ENCODE measurements around the gene CLK3. TPM values are rescaled to one million over a fixed set of nuclear protein-coding genes. Genes with fewer than 3 reads are reported as not detected.

Gene CLK3
- total and polyA plus RNA-seq, 2 donors (not counting 1 experiment from before 2014, with no cell fraction given) = 39.9 to 43.1 TPM

DNA sequence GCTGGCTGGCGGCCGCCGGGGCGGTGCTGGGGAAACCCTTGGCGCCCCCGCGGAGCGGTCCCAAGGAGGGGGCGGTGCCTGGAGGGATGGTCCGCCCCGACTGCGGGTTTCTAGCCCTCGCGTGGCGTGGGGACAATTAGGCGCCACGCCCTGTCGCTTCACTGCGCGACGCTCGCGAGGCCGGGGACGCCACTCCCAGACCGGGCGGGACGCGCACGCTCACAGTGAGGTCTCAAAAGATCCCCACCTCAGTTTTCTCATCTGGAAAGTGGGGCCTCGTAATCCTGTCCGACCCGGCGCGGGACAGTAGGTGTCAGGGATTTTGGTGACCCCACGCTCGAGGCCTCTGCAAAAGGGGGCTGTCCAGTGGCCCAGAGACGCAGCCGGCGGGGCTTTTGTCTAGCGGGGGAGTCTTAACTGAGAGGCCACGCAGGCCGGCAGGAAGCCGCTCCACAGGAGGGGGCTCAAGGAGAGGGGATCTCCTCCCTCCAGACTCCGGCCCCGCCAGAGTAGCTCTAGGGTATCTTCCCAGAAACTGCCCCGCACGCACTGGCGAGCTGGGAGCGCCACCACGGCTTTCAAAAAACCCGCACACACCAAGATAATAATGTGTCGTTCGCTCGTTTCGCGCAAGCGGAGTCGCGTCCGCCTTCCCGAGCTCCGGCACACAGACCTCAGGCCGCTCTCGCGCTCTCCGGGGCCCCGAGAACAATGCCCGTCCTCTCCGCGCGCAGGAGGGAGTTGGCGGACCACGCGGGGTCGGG lies 710 bp upstream of the CLK3 start:
- TF ChIP-seq EZH2 (IDR thresholded peaks at IDR 0.05; ENCODE audit: low read length, missing control alignments) = no peak
- TF ChIP-seq, protein P1, sequence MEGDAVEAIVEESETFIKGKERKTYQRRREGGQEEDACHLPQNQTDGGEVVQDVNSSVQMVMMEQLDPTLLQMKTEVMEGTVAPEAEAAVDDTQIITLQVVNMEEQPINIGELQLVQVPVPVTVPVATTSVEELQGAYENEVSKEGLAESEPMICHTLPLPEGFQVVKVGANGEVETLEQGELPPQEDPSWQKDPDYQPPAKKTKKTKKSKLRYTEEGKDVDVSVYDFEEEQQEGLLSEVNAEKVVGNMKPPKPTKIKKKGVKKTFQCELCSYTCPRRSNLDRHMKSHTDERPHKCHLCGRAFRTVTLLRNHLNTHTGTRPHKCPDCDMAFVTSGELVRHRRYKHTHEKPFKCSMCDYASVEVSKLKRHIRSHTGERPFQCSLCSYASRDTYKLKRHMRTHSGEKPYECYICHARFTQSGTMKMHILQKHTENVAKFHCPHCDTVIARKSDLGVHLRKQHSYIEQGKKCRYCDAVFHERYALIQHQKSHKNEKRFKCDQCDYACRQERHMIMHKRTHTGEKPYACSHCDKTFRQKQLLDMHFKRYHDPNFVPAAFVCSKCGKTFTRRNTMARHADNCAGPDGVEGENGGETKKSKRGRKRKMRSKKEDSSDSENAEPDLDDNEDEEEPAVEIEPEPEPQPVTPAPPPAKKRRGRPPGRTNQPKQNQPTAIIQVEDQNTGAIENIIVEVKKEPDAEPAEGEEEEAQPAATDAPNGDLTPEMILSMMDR (conservative IDR thresholded peaks at IDR 0.05 in 1 of 2, IDR thresholded peaks at IDR 0.05 in 1 of 2; ENCODE audit: low read depth in 1 of 2, low read length in 2 of 2) = no peak
- peak overlapping the region; percentile 86 for H3K4me2 ChIP-seq (ENCODE audit: extremely low read depth, insufficient read depth, low read length)
- H3K27me3 ChIP-seq (ENCODE audit: control insufficient read depth, insufficient read depth, low read length) = peaks cover 17% of the 10 kb centered on the region
- peaks cover 5% of the 10 kb centered on the region for H4K20me1 ChIP-seq (ENCODE audit: control insufficient read depth, extremely low read depth, insufficient read depth, low read length)
- H3K36me3 ChIP-seq (ENCODE audit: control insufficient read depth, insufficient read depth, low read length) = peaks cover 8% of the 10 kb centered on the region
- H3K9me3 ChIP-seq (ENCODE audit: control insufficient read depth, insufficient read depth, low read depth, low read length) = no peaks in the 10 kb centered on the region
- peak; percentile 65 to 67 for DNase-seq (ENCODE audit: low read depth in 2 of 2)
- peak overlapping the region; percentile 95 for H3K27ac ChIP-seq (ENCODE audit: insufficient read depth, low read length)
- peak overlapping the region; percentile 50 for H2AFZ ChIP-seq (ENCODE audit: low read length)
- H3K4me1 ChIP-seq (ENCODE audit: control insufficient read depth, extremely low read depth, insufficient read depth, low read length) = peaks cover 5% of the 10 kb centered on the region
- peak overlapping the region; percentile 97 for H3K9ac ChIP-seq (ENCODE audit: insufficient read depth, low read length)
- H3K4me3 ChIP-seq (replicated peaks in 1 of 4; ENCODE audit: control extremely low read depth in 1 of 4, insufficient read depth in 1 of 4, low read depth in 3 of 4, low read length in 4 of 4) = peak overlapping the region; percentile 80 to 100 (median 96)
- H3K79me2 ChIP-seq (ENCODE audit: control insufficient read depth, insufficient read depth, low read length) = peaks cover 42% of the 10 kb centered on the region

DNA sequence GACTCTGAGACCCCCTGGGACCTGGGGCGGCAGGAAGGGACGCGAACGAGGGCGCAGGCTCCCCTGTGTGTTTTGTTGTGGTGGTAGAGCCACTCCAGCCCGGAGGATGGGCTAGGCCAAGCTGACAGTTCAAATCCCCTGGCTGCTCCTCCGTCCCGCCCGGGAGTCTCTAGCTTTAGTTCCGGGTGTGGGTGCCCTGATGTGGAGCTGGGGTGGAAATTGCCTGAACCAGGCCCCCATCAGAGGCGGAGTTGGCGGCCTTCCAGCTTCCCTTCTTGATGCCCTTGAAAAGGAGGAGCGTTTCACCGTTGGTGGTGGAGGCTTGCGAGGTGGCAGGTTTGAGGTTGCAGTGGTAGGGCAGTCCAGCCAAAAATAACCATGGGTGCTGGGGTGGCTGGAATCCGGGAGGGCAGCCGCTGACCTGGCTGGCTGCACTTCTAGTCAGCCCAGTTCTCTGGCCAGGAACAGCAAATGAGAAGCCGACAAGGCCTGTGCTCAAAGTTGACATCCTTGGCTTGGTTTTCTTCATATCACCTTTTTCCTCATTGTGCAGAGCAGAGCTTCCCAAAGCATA lies 817 bp downstream of the CLK3 start:
- Histone ChIP-seq H3K9me3 (ENCODE audit: control insufficient read depth, insufficient read depth, low read depth, low read length) (no peaks in the 10 kb centered on the region), H3K4me2 (ENCODE audit: extremely low read depth, insufficient read depth, low read length) (peak overlapping the region; percentile 95), H4K20me1 (ENCODE audit: control insufficient read depth, extremely low read depth, insufficient read depth, low read length) (peaks cover 5% of the 10 kb centered on the region), H3K9ac (ENCODE audit: insufficient read depth, low read length) (peak overlapping the region; percentile 97), H2AFZ (ENCODE audit: low read length) (no peak overlapping the region), H3K4me3 (replicated peaks in 1 of 4; ENCODE audit: control extremely low read depth in 1 of 4, insufficient read depth in 1 of 4, low read depth in 3 of 4, low read length in 4 of 4) (peak overlapping the region; percentile 86 to 100 (median 96)), H3K79me2 (ENCODE audit: control insufficient read depth, insufficient read depth, low read length) (peaks cover 57% of the 10 kb centered on the region), H3K36me3 (ENCODE audit: control insufficient read depth, insufficient read depth, low read length) (peaks cover 18% of the 10 kb centered on the region), H3K4me1 (ENCODE audit: control insufficient read depth, extremely low read depth, insufficient read depth, low read length) (peaks cover 5% of the 10 kb centered on the region), H3K27ac (ENCODE audit: insufficient read depth, low read length) (peak overlapping the region; percentile 95), H3K27me3 (ENCODE audit: control insufficient read depth, insufficient read depth, low read length) (peaks cover 13% of the 10 kb centered on the region)
- DNase-seq (ENCODE audit: low read depth in 2 of 2) = peak; percentile 52 to 55
- no peak for TF ChIP-seq EZH2 (IDR thresholded peaks at IDR 0.05; ENCODE audit: low read length, missing control alignments)

DNA sequence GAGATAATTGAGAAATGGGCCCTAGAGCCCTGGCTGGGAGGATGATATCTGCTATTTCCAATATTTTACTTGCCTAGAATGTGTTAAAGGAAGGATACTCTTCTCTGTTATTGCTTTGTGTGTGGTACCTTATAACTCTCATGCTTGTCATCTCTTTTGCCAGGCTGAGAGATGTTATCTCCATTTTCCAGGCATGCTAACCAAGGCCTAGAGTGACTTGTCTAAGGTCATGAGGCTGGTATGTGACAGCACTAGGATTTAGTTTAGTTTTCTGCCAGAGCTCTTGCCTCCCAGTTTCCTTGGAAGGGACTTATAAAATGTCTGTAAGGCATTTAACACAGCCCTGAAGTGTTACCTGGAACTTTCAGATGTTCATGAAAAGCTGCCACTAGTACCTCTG lies 1.4 kb downstream of the CLK3 start:
- no peak overlapping the region for H2AFZ ChIP-seq (ENCODE audit: low read length)
- H3K79me2 ChIP-seq (ENCODE audit: control insufficient read depth, insufficient read depth, low read length) = peaks cover 62% of the 10 kb centered on the region
- peak in 1 of 2 donors; percentile 9 for DNase-seq (ENCODE audit: low read depth in 2 of 2)
- no peaks in the 10 kb centered on the region for H3K9me3 ChIP-seq (ENCODE audit: control insufficient read depth, insufficient read depth, low read depth, low read length)
- H3K4me2 ChIP-seq (ENCODE audit: extremely low read depth, insufficient read depth, low read length) = peak overlapping the region; percentile 95
- H3K4me3 ChIP-seq (replicated peaks in 1 of 4; ENCODE audit: control extremely low read depth in 1 of 4, insufficient read depth in 1 of 4, low read depth in 3 of 4, low read length in 4 of 4) = peak overlapping the region; percentile 86 to 100 (median 96)
- H3K27me3 ChIP-seq (ENCODE audit: control insufficient read depth, insufficient read depth, low read length) = peaks cover 9% of the 10 kb centered on the region
- peak overlapping the region; percentile 97 for H3K9ac ChIP-seq (ENCODE audit: insufficient read depth, low read length)
- peaks cover 5% of the 10 kb centered on the region for H3K4me1 ChIP-seq (ENCODE audit: control insufficient read depth, extremely low read depth, insufficient read depth, low read length)
- TF ChIP-seq EZH2 (IDR thresholded peaks at IDR 0.05; ENCODE audit: low read length, missing control alignments) = no peak
- TF ChIP-seq, protein P1 (conservative IDR thresholded peaks at IDR 0.05 in 1 of 2, IDR thresholded peaks at IDR 0.05 in 1 of 2; ENCODE audit: low read depth in 1 of 2, low read length in 2 of 2) = no peak
- H3K36me3 ChIP-seq (ENCODE audit: control insufficient read depth, insufficient read depth, low read length) = peaks cover 23% of the 10 kb centered on the region
- H3K27ac ChIP-seq (ENCODE audit: insufficient read depth, low read length) = peak overlapping the region; percentile 95
- peaks cover 5% of the 10 kb centered on the region for H4K20me1 ChIP-seq (ENCODE audit: control insufficient read depth, extremely low read depth, insufficient read depth, low read length)
